Endothelial cell of umbilical vein (primary cell): Measurements from ENCODE around the gene ZBTB48. TPM values are rescaled to one million over a fixed set of nuclear protein-coding genes. Genes with fewer than 3 reads are reported as not detected.

ENCODE experiments used
- BruUV-seq: library from RNA; stranded (reverse); fragments of 400-500 nt; replicated peaks from 2 replicates; lab custom pipeline; 2021; lab: Mats Ljungman, UMichigan
- CTCF ChIA-PET: fragments of 300-600, 350-600 bp; sonication (Branson Sonifier 250); formaldehyde crosslinking; loops from one replicate; lab custom pipeline; 2021; ENCODE audit warnings: antibody characterized with exemption, inconsistent platforms; lab: Charles Lee
- POLR2A ChIA-PET: fragments of 300-600, 350-600 bp; sonication (Branson Sonifier 250); formaldehyde crosslinking; loops from one replicate; lab custom pipeline; 2021; ENCODE audit warnings: antibody characterized with exemption, inconsistent platforms; lab: Charles Lee
- DNase-seq: peaks from one replicate; pipeline ENCODE4 v3.0.0-alpha.2; 2011; ENCODE audit warnings: low read depth, low spot score
- FAIRE-seq: peaks from 2 replicates; lab custom pipeline; 2011; peaks lifted over from hg19 to GRCh38; lab: Jason Lieb, UNC
- H2AFZ ChIP-seq: 2 replicates; pipeline ENCODE4 v1.6.0; 2012; ENCODE audit warnings: low read depth, low read length, control low read depth, inconsistent platforms
- H3K27ac ChIP-seq: 2 replicates; pipeline ENCODE4 v1.5.1; 2011; ENCODE audit warnings: low read depth, mild to moderate bottlenecking, control low read depth, low read length, moderate library complexity; ENCODE audit not compliant: insufficient read depth
- H3K27me3 ChIP-seq, 2 experiments: 2 replicates each; pipeline versions ENCODE4 v1.6.0 to v1.6.1; 2011; ENCODE audit warnings: low read length in 2 of 2, mixed read lengths in 1 of 2; ENCODE audit not compliant: control insufficient read depth in 2 of 2, insufficient read depth in 2 of 2
- H3K36me3 ChIP-seq, 2 experiments: 2 replicates in 1 of 2; 3 replicates in 1 of 2; pipeline ENCODE4 v1.5.1; 2011; ENCODE audit warnings: low read length in 2 of 2, mild to moderate bottlenecking in 1 of 2, moderate library complexity in 1 of 2; ENCODE audit not compliant: control insufficient read depth in 2 of 2, insufficient read depth in 2 of 2; ENCODE audit errors: extremely low read depth in 1 of 2
- H3K4me1 ChIP-seq: 3 replicates; pipeline ENCODE4 v1.5.1; 2011; ENCODE audit warnings: mild to moderate bottlenecking, low read length; ENCODE audit not compliant: control insufficient read depth, insufficient read depth; ENCODE audit errors: extremely low read depth
- H3K4me2 ChIP-seq: 2 replicates; pipeline ENCODE4 v1.6.1; 2011; ENCODE audit warnings: low read length, control low read depth, mixed read lengths; ENCODE audit not compliant: insufficient read depth
- H3K4me3 ChIP-seq, 3 experiments: fragments of 200-600 bp in 1 of 3; sonication (generic), shearing (Covaris generic) in 1 of 3; replicated peaks in 1 of 3; 2 replicates each; pipeline ENCODE4 v1.5.1; 2011 to 2016; ENCODE audit warnings: control low read depth in 3 of 3, low read length in 3 of 3, mild to moderate bottlenecking in 2 of 3, inconsistent platforms in 1 of 3, low read depth in 1 of 3, moderate library complexity in 1 of 3; ENCODE audit not compliant: insufficient read depth in 1 of 3
- H3K79me2 ChIP-seq: 2 replicates; pipeline ENCODE4 v1.6.0; 2012; ENCODE audit warnings: low read length, inconsistent platforms; ENCODE audit not compliant: control insufficient read depth, insufficient read depth
- H3K9ac ChIP-seq: replicated peaks from 2 replicates; pipeline ENCODE3; 2011; ENCODE audit warnings: low read length, control low read depth; ENCODE audit not compliant: insufficient read depth; ENCODE audit errors: extremely low read depth
- H3K9me1 ChIP-seq: replicated peaks from 3 replicates; pipeline ENCODE4 v1.6.0; 2011; ENCODE audit warnings: mild to moderate bottlenecking, low read length; ENCODE audit not compliant: control insufficient read depth, insufficient read depth; ENCODE audit errors: extremely low read depth
- H3K9me3 ChIP-seq: replicated peaks from 2 replicates; pipeline ENCODE4 v1.5.1; 2012; ENCODE audit warnings: low read length, inconsistent platforms; ENCODE audit not compliant: control insufficient read depth, insufficient read depth
- H4K20me1 ChIP-seq: replicated peaks from 2 replicates; pipeline ENCODE3; 2011; ENCODE audit warnings: mild to moderate bottlenecking, low read length; ENCODE audit not compliant: control insufficient read depth, insufficient read depth; ENCODE audit errors: extremely low read depth
- CTCF ChIP-seq, 2 donors: IDR thresholded peaks; 1 replicate in 1 of 2; 2 replicates in 1 of 2; pipeline ENCODE4 v1.5.1; 2011; ENCODE audit warnings: low read length in 2 of 2, mild to moderate bottlenecking in 2 of 2, moderate library complexity in 2 of 2, control low read depth in 1 of 2, inconsistent platforms in 1 of 2, low read depth in 1 of 2; ENCODE audit not compliant: insufficient read depth in 1 of 2; ENCODE audit errors: extremely low read depth in 1 of 2
- EZH2 ChIP-seq: IDR thresholded peaks from 2 replicates; pipeline ENCODE4 v1.6.1; 2012; ENCODE audit warnings: borderline replicate concordance, low read depth, mild to moderate bottlenecking, moderate library complexity, low read length, inconsistent platforms; ENCODE audit not compliant: severe bottlenecking
- FOS ChIP-seq: IDR thresholded peaks from 2 replicates; pipeline ENCODE4 v1.6.1; 2011; ENCODE audit warnings: mild to moderate bottlenecking, low read length, moderate library complexity, borderline replicate concordance; ENCODE audit not compliant: insufficient read depth
- MAX ChIP-seq: IDR thresholded peaks from 2 replicates; pipeline ENCODE4 v1.6.1; 2011; ENCODE audit not compliant: insufficient read depth, insufficient read length
- MYC ChIP-seq: IDR thresholded peaks from one replicate; pipeline ENCODE4 v1.6.1; 2011; ENCODE audit warnings: mild to moderate bottlenecking, low read depth, low read length
- POLR2A ChIP-seq: IDR thresholded peaks from 2 replicates; pipeline ENCODE4 v1.6.1; 2012; ENCODE audit warnings: low read depth, mild to moderate bottlenecking, control low read depth, low read length
- POLR2AphosphoS5 ChIP-seq: IDR thresholded peaks from 2 replicates; pipeline ENCODE4 v1.6.1; 2012; ENCODE audit warnings: low read depth, mild to moderate bottlenecking, control low read depth, low read length, moderate library complexity; ENCODE audit not compliant: insufficient read depth
- dilution Hi-C: fragments of 300-500 bp; cut with MboI; formaldehyde crosslinking; loops from one replicate; pipeline ENCODE4 v1.15.0; 2019; ENCODE audit warnings: low sequenced_read_pairs; ENCODE audit not compliant: extremely low pct_ligation_motif_present
- intact Hi-C: fragments of 100-400 bp; cut with micrococcal nuclease; formaldehyde crosslinking; loops from one replicate; pipeline ENCODE4 v1.10.0; 2022
- polyA plus RNA-seq, 4 experiments: library from polyadenylated mRNA; depleted of rRNA in 3 of 4; stranded (reverse) in 3 of 4; unstranded in 1 of 4; fragments of >200 nt; gene quantifications; 2 replicates each; pipeline versions ENCODE4 v1.2.1 to v1.2.3, GENCODE V29; 2011 to 2012; ENCODE audit warnings: missing spikeins in 1 of 4
- total RNA-seq: library from RNA; stranded (reverse); gene quantifications from 2 replicates; pipeline ENCODE4 v1.2.3, GENCODE V29; 2021

Gene ZBTB48
- total and polyA plus RNA-seq, 2 donors (not counting 3 experiments of a cell fraction or from before 2014, with no cell fraction given): 20.9 to 25.1 TPM

DNA sequence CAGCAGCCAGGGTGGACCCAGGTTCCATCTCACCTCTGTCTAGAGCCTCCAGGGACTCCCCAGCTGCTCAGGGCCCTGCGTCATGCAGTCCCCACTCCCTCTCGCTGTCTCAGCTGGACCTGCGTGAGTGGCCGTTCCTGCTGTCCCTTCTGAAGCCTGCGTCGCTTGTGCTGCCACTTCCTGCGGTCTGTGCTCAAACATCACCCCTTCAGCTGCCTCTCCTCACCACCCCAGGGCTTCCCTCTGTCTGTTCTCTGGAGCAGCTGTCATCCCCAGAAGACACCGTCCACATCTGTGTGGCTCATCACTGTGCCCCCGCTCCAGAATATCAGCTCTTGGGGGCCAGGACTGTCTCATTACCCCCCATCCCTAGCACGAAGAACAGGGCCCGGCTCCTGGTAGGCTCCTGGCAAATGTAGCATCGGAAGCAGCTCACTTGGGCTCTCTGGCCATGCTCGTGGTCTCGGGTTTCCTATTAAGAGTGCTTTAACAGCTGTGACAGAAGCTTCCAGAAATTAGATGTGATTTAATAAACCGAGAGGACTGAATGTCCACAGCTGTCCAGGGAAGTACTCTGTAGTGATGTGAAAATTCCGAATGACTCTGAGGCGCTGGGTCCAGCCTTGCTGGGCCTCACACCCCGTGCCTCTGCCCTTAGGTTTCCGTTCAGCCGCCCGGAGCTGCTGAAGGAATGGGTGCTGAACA, 48.2 kb downstream of the ZBTB48 start:
- POLR2A ChIA-PET: no interaction called here
- Histone ChIP-seq H3K4me3 (no peak overlapping the region), H4K20me1 (no peaks in the 10 kb centered on the region), H3K4me1 (peaks cover 4% of the 10 kb centered on the region), H3K9me1 (no peaks in the 10 kb centered on the region), H3K79me2 (peaks cover 21% of the 10 kb centered on the region), H3K27ac (no peak overlapping the region), H3K4me2 (no peak overlapping the region), H3K36me3 (peaks cover 9 to 26% of the 10 kb centered on the region in 2 experiments), H3K9me3 (no peaks in the 10 kb centered on the region), H3K9ac (no peak overlapping the region), H3K27me3 (no peaks in the 10 kb centered on the region), H2AFZ (no peak overlapping the region)
- CTCF ChIA-PET: no interaction called here
- FAIRE-seq (no peak), DNase-seq (no peak)
- TF ChIP-seq MAX (no peak), POLR2AphosphoS5 (no peak), EZH2 (no peak), POLR2A (no peak), FOS (no peak), CTCF (IDR thresholded peaks at IDR 0.05; ENCODE audit: extremely low read depth in 1 of 2, insufficient read depth in 1 of 2, low read depth in 1 of 2, low read length in 2 of 2) (no peak), MYC (no peak)
- BruUV-seq: no TSS peak
- dilution Hi-C loops (no loop called here), intact Hi-C loops (loop anchor here (5.0 kb wide), 1 partner anchor 141 kb away; no protein-coding TSS in a partner anchor)
